Astrocyte (in vitro differentiated cells and primary cell): ENCODE data around the gene NOP56.

Experiments used
- CTCF ChIP-seq: IDR thresholded peaks from 2 replicates; pipeline ENCODE4 v1.5.1; 2011; ENCODE audit warnings: low read depth, mild to moderate bottlenecking, inconsistent platforms, low read length, moderate library complexity; ENCODE audit not compliant: insufficient read depth
- EZH2 ChIP-seq: IDR thresholded peaks from 2 replicates; pipeline ENCODE4 v1.6.1; 2012; ENCODE audit warnings: mild to moderate bottlenecking, low read length, inconsistent platforms; ENCODE audit not compliant: insufficient read depth

GRCh38 chr20:2659547-2659946 is 7.1 kb downstream of the NOP56 start:
- TF ChIP-seq CTCF (no peak), EZH2 (no peak)
